Hematopoietic multipotent progenitor cell (in vitro differentiated cells): ENCODE data around the gene HS6ST1. TPM values are rescaled to one million over a fixed set of nuclear protein-coding genes. Genes with fewer than 3 reads are reported as not detected.
"Not testable (repeated sequence)": the region's sequence is repeated elsewhere in the genome, so short reads cannot be mapped to it uniquely, and the experiment has no call there.

Experiments
- DNase-seq, 3 donors: peaks; one replicate each; pipeline ENCODE4 v3.0.0-alpha.2; 2011 to 2015; ENCODE audit warnings: low read depth in 2 of 3, low spot score in 2 of 3
- total RNA-seq: library from RNA; depleted of rRNA; stranded (reverse); fragments of >200 nt; gene quantifications from one replicate; pipeline ENCODE4 v1.2.3, GENCODE V29; 2012

The HS6ST1 gene
- total RNA-seq, 1 donor: 74.1 TPM

DNA sequence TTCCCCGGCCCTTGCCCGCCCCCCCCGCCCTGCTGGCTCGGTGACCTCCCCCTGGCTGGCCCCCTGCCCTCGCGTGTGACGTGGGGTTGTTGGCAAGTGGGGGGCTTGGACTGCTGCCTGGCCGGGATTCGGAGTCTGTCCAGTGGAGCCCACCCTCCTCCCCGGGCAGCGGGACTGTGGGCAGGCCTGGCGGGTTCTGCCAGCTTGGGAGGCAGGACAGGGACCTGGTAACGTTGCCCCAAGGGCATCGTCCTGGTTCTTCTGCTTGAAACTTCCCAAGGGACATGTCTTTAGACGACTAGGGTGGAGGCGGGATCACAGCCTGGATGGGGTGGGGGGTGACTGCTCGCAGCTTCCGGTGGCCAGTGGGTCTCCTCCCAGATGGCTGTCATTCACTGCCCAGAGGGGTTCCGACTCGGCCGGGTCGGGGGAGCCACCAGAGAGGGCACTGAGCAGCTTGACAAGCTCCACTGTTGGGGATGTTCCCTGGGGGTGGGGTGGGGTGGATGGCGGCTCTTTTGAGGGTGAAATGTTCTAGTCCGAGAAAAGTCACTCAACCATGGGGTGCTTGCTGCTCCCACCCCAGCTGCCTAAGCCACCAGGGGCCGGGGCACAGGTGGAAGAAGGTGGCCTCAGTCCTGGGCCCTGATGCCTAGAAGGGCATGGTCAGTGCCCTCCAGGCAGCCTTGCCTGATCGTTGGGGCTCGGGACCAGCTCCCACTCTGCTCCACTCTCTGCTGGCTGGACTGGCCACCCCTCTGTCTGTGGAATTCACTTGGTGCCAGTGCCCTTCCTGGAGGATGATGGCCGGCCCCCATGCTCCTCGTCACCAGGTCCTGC is 4.3 kb upstream of the HS6ST1 start:
- no peak for DNase-seq

- DNase-seq: peak; percentile 73 to 87 (median 82)
Measured at GRCh38 chr2:128321784-128322714, 3.4 kb upstream of the HS6ST1 start.

DNA sequence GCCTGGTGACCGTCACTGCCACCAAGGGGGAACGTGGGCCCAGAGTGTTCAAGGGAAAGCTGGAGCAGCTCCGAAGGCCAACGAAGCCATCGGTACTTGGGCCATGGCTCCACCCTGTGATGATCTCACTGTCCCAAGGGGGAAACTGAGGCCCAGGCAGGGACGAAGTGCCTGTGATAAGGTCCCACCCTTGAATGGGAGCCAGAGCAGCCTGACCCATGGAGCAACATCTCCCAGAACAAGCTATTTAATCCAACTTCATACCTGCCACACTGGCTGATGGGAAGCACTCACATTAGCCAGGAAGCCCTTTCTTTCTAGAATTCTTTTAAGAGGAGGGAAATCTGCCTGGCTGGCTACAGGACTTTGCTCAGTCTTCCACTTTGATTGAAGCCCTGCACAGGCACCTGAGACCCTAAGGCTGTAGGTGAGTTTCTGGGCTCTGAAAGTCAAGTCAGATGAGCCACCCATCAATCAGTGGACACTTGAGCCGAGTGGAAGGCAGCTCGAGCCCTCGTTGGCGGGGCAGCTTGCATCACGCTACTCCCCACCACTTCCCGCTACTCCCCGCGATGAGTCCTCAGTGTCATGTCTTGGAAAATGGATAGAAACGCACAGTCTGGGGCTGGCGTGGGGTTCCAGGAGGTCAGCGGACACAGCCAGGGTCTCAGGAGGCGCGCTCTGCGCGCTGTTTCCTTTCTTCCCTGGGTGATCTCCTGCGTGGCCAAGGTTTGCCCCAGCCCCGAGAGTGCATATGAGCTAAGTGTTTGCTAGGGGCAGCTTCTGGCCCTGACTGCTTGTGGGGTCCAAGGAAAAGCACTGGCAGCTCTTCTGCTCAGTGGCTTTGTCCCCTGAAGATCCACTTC is 2.5 kb upstream of the HS6ST1 start:
- DNase-seq: no peak

GRCh38 chr2:128320192-128320905 is 1.7 kb upstream of the HS6ST1 start:
- DNase-seq: peak in 1 of 3 donors; percentile 50

GRCh38 chr2:128319631-128320191 is 1.0 kb upstream of the HS6ST1 start:
- no peak for DNase-seq

GRCh38 chr2:128318245-128318644 is 423 bp downstream of the HS6ST1 start:
- DNase-seq: not testable (repeated sequence)

DNA sequence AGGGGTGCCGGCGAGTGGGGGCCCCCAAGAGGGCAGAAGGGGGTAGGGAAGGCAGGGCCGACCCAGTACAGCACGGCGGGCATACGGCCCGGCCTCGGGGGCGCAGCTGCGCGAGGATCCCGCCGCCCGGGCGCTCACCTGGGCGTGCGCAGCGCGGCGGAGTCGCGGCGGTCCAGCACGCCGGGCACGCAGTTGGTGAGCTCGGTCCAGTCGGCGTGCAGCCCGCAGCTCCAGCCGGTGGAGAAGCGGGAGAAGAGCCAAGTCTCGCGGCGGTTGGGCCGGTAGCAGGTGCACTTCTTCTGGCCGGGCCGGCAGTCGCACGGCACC is 806 bp downstream of the HS6ST1 start:
- DNase-seq: not testable (repeated sequence)

GRCh38 chr2:128317181-128317898 is 1.3 kb downstream of the HS6ST1 start:
- DNase-seq: peak in 2 of 3 donors; percentile 31 to 54

- DNase-seq: no peak
Measured at GRCh38 chr2:128316777-128317180, 1.9 kb downstream of the HS6ST1 start.

DNA sequence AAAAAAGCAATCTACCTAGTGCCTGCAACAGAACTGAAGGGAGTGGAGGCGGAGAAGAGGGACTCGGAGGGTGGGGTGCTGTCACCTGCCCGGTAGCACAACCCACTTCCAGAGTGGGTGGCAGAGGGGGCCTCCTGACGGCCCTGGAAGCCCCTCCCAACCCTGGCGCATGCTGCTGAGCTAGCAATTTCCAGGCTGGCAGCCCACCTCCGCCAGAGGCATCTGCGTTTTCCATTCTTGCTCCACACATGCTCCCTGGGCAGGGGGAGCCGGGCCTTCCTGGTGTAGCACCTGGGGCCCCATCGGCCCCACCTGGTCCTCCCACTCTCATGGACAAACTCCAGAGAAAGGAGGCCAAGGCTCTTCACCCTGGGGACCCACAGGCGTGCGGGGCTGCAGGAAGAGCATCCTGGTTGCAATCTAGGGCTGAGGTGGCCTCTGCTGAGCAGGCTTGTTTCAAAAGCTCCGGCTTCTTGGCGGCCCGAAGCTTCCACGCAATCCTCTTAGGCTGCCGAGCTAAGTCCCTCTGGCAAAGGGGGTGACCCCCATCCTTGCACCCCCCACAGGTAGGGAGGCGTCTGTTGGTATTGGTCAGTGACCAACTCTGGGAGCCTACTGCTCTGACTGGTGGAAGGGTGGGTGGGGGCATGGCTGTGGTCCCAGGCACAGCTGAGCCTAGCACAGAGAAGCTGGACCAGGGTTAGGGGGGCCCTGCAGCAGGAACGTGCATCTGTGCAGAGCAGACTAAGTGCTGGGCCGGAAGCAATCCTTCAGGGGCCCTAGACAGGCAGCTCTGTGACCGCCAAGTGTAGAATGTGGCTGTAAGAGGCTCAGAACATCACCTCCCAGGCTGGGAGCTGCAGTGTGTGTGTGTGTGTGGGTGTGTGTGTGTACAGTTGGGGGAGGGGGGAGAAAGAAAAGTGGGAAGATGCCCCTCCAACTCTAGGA is 2.6 kb downstream of the HS6ST1 start:
- DNase-seq: peak in 2 of 3 donors; percentile 29 to 82

DNA sequence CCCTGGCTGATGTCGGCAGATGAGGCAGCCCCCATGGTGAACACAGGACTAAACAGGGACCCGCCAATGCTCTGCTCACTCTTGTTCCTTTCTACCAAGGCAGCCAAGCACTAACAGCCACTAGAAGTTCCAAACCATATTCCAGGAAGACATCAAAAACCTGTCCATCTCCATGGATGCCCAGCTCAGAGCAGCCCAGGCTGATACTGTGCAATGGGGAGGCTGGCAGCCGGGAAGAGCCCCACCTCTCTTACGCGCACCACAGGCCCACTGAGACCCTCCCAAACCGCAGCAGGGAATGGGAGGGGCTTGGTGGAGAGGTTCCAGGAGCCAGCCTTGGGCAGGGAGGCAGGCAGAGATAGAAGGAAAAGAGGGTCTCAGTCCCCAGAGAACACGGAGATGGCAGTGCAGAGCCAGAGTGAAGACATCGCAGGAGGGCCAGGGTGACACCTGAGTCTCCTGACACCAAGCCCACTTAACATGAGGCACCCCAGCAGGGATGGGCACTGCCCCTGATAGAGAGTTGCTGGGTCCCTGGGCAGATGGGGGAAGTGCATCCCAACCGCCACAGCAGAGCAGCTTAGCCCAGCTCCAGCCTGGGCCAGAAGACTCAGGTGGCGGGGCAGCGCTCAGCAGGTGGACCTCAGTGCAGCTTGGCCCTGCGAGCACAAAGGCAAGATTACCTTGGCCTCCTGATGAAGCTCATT is 3.4 kb downstream of the HS6ST1 start:
- no peak for DNase-seq

GRCh38 chr2:128314348-128315121 is 4.1 kb downstream of the HS6ST1 start:
- no peak for DNase-seq

DNA sequence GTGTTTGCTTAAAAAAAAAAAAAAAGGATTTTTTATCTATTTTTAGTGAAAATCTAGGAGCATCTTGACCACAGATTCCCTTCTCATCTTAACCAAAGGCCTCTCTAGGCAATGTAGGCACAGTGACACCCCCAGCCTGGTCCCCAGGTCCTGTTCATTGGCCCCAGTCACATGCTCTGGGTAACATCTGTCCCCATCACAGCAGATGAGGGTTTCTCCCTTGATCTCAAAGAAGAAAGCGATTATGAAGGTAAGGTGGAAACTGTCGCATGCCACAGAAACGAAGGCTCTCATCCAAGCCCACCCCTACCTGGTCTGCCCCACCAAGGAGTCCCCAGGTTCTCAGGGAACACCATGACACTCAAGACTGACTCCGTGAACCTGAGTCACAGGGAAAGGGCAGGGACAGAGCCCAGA is 4.7 kb downstream of the HS6ST1 start:
- DNase-seq: no peak

DNA sequence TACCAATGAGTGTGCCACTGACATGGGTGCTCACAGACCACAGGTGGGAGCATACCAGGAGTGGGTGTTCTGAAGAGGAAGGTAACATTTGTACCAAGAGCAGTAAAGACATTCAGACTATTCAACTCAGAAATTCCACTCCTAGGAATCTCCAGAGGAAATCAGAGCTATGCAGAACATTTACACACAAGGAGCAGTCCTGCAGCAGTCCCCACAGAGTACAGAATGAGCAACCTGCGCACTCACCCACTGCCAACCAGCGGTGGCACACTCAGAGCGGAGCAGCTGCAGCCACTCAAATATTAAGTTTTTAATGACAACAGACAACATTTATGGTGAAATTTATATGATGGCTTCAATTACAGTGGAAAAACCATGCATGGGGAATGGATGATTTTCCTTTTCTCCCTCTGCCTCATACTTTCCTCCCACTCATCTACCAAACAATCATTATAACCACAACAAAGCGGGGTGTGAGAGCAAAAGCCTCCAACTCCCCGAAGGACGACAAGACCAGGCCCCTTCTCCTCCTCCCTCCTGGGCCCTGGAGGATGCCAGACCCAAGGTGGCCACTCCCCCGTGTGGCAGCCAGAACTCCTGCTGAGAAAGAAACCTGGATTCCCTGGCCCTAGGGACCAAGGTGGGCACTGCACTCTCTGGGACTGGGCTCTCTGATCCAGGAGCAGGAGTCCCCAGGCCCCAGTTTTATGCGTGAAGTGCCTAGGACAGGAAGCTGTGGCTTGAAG is 5.4 kb downstream of the HS6ST1 start:
- DNase-seq: peak in 2 of 3 donors; percentile 42 to 49

- DNase-seq: no peak
Measured at GRCh38 chr2:128312411-128312810, 6.3 kb downstream of the HS6ST1 start.
